ENCODE results near the gene CST9.

DNA sequence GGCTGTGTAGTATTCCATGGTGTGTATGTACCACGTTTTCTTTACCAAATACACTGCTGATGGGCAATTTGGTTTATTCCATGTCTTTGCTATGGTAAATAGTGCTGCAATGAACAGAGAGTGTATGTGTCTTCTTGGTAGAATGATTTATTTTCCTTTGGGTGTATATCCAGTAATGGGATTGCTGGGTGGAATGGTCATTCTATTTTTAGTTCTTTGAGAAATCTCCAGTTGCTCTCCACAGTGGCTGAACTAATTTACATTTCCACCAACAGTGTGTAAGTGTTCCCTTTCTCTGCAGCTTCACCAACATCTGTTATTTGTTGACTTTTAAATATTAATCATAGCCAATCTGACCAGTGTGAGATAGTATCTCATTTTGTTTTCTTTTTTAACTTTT lies 51.3 kb downstream of the CST9 start:
- TF ChIP-seq, protein P1, sequence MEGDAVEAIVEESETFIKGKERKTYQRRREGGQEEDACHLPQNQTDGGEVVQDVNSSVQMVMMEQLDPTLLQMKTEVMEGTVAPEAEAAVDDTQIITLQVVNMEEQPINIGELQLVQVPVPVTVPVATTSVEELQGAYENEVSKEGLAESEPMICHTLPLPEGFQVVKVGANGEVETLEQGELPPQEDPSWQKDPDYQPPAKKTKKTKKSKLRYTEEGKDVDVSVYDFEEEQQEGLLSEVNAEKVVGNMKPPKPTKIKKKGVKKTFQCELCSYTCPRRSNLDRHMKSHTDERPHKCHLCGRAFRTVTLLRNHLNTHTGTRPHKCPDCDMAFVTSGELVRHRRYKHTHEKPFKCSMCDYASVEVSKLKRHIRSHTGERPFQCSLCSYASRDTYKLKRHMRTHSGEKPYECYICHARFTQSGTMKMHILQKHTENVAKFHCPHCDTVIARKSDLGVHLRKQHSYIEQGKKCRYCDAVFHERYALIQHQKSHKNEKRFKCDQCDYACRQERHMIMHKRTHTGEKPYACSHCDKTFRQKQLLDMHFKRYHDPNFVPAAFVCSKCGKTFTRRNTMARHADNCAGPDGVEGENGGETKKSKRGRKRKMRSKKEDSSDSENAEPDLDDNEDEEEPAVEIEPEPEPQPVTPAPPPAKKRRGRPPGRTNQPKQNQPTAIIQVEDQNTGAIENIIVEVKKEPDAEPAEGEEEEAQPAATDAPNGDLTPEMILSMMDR (IDR thresholded peaks at IDR 0.05): no peak
- TF ChIP-seq POLR2A (IDR thresholded peaks at IDR 0.05) (no peak), EP300 (IDR thresholded peaks at IDR 0.05) (no peak)
